ENCODE measurements around the gene CDCA4. TPM values are rescaled to one million over a fixed set of nuclear protein-coding genes. Genes with fewer than 3 reads are reported as not detected.

CDCA4 gene
- total RNA-seq, 2 experiments from 2014 or later: 17.7 to 18.8 TPM

- CTCF ChIA-PET: interaction anchor here (0.8 to 9.9 kb wide), 4 partner anchors 16 to 85 kb away, joined by 3 to 75 read pairs (median 24); no protein-coding TSS in a partner anchor
- Mint-ChIP-seq H3K4me1 (ENCODE audit: low read depth) (peaks cover 69% of the 10 kb centered on the region), H3K9me3 (no peaks in the 10 kb centered on the region), H3K27ac (peak overlapping the region; percentile 91), H3K36me3 (ENCODE audit: low read depth) (peaks cover 47% of the 10 kb centered on the region), H3K4me3 (peak overlapping the region; percentile 100), H3K27me3 (no peaks in the 10 kb centered on the region)
- Histone ChIP-seq H3K27ac (ENCODE audit: low read depth in 1 of 2, low read length in 2 of 2) (peak overlapping the region; percentile 86 to 95), H3K4me3 (ENCODE audit: low read length) (peak overlapping the region; percentile 82), H3K27me3 (ENCODE audit: control insufficient read depth in 1 of 2, insufficient read depth in 2 of 2, low read length in 2 of 2) (no peaks in the 10 kb centered on the region), H3K9me3 (ENCODE audit: control insufficient read depth in 1 of 2, insufficient read depth in 1 of 2, low read length in 2 of 2) (no peaks in the 10 kb centered on the region), H3K36me3 (ENCODE audit: insufficient read depth, low read length) (peaks cover 25% of the 10 kb centered on the region), H3K4me1 (ENCODE audit: insufficient read depth, low read length) (peaks cover 77% of the 10 kb centered on the region)
- intact Hi-C loops (cut with DNase I, micrococcal nuclease): loop anchor here in 1 of 2 experiments (2.0 kb wide), 1 partner anchor 14 kb away; no protein-coding TSS in a partner anchor
- DNase-seq (peak in 9 of 14 experiments; percentile 24 to 66 (median 52)), ATAC-seq (ENCODE audit: poor library complexity) (no peak)
- POLR2A ChIA-PET: interaction anchor here (0.6 to 7.3 kb wide), 5 partner anchors 14 to 842 kb away, joined by 3 to 62 read pairs (median 5); no protein-coding TSS in a partner anchor
- TF ChIP-seq, protein P1, sequence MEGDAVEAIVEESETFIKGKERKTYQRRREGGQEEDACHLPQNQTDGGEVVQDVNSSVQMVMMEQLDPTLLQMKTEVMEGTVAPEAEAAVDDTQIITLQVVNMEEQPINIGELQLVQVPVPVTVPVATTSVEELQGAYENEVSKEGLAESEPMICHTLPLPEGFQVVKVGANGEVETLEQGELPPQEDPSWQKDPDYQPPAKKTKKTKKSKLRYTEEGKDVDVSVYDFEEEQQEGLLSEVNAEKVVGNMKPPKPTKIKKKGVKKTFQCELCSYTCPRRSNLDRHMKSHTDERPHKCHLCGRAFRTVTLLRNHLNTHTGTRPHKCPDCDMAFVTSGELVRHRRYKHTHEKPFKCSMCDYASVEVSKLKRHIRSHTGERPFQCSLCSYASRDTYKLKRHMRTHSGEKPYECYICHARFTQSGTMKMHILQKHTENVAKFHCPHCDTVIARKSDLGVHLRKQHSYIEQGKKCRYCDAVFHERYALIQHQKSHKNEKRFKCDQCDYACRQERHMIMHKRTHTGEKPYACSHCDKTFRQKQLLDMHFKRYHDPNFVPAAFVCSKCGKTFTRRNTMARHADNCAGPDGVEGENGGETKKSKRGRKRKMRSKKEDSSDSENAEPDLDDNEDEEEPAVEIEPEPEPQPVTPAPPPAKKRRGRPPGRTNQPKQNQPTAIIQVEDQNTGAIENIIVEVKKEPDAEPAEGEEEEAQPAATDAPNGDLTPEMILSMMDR (IDR thresholded peaks at IDR 0.05): no peak
Measured at GRCh38 chr14:105060751-105061427, 40.0 kb upstream of the CDCA4 start.

GRCh38 chr14:105059925-105060565 is 39.2 kb upstream of the CDCA4 start:
- H3K27me3 ChIP-seq (ENCODE audit: control insufficient read depth in 1 of 2, insufficient read depth in 2 of 2, low read length in 2 of 2): no peaks in the 10 kb centered on the region
- H3K27ac ChIP-seq (ENCODE audit: low read depth in 1 of 2, low read length in 2 of 2): peak overlapping the region; percentile 86 to 95
- ATAC-seq (ENCODE audit: poor library complexity) (no peak), DNase-seq (peak in 2 of 14 experiments; percentile 29 to 32)
- intact Hi-C loops (cut with DNase I, micrococcal nuclease): loop anchor here (1.0 to 2.0 kb wide), 3 partner anchors 13 to 39 kb away; partner anchors contain the start of gene CDCA4 (in 1 of the 2)
- Mint-ChIP-seq H3K9me3 (no peaks in the 10 kb centered on the region), H3K27ac (peak overlapping the region; percentile 91), H3K27me3 (no peaks in the 10 kb centered on the region), H3K4me1 (ENCODE audit: low read depth) (peaks cover 60% of the 10 kb centered on the region), H3K36me3 (ENCODE audit: low read depth) (peaks cover 51% of the 10 kb centered on the region), H3K4me3 (peak overlapping the region; percentile 89)
- TF ChIP-seq, protein P1 (IDR thresholded peaks at IDR 0.05): no peak
- ChIA-PET CTCF (interaction anchor here (1.1 to 9.9 kb wide), 4 partner anchors 15 to 30 kb away, joined by 4 to 75 read pairs (median 32); no protein-coding TSS in a partner anchor), POLR2A (interaction anchor here (0.9 to 7.3 kb wide), 8 partner anchors 13 to 44 kb away, joined by 3 to 62 read pairs (median 5); partner anchors contain the start of gene CDCA4)
- peaks cover 70% of the 10 kb centered on the region for H3K4me1 ChIP-seq (ENCODE audit: insufficient read depth, low read length)
- peak overlapping the region; percentile 82 for H3K4me3 ChIP-seq (ENCODE audit: low read length)
- H3K9me3 ChIP-seq (ENCODE audit: control insufficient read depth in 1 of 2, insufficient read depth in 1 of 2, low read length in 2 of 2): no peaks in the 10 kb centered on the region
- H3K36me3 ChIP-seq (ENCODE audit: insufficient read depth, low read length): peaks cover 33% of the 10 kb centered on the region
